Activated naive CD8-positive, alpha-beta T cell (primary cell): ENCODE data around the gene YDJC.
A peak's percentile ranks its signal among the peaks of the same experiment; 100 is the strongest.
"Not testable (repeated sequence)": the region's sequence is repeated elsewhere in the genome, so short reads cannot be mapped to it uniquely, and the experiment has no call there.

Experiments used
- H3K27ac Mint-ChIP-seq: one replicate; pipeline ENCODE4 v1.8.0; 2021; ENCODE audit warnings: mixed read lengths
- H3K27me3 Mint-ChIP-seq: one replicate; pipeline ENCODE4 v1.8.0; 2021; ENCODE audit warnings: mixed read lengths
- H3K36me3 Mint-ChIP-seq: one replicate; pipeline ENCODE4 v1.8.0; 2021; ENCODE audit warnings: mixed read lengths
- H3K4me1 Mint-ChIP-seq: one replicate; pipeline ENCODE4 v1.8.0; 2021; ENCODE audit warnings: low read depth, mixed read lengths
- H3K4me3 Mint-ChIP-seq: one replicate; pipeline ENCODE4 v1.8.0; 2021; ENCODE audit warnings: mild to moderate bottlenecking, mixed read lengths
- H3K9me3 Mint-ChIP-seq: one replicate; pipeline ENCODE4 v1.8.0; 2021; ENCODE audit warnings: low read depth, mixed read lengths

The YDJC gene

DNA sequence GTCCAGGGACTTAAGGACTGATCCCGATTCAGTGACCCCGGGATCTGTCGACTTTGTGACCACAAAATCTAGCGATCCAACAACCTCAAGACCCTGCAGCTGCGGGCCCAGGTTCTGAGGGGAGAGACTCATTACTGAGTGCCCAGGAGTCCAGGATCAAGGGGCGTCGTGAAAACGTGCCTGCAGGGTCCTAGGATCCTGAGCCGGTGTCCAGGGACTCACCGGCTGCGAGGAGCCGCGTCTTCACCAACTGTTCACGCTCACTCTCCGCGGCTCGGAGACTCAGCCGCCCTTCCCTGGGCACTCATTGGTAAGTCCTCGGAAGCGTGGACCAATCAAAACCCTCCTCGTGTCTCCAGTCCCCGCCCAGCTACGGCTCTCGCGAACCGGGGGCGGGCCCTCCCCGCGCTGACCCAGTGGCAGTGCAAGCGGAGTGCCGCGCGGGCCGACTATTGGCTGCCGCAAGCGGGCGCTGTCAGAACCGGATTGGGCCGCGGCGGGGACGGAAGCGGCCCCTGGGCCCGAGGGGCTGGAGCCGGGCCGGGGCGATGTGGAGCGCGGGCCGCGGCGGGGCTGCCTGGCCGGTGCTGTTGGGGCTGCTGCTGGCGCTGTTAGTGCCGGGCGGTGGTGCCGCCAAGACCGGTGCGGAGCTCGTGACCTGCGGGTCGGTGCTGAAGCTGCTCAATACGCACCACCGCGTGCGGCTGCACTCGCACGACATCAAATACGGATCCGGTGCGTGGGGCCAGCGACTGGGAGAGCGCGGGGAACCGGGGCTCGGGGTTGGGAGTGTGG, 12.2 kb upstream of the YDJC start, which contains the start of gene SDF2L1:
SDF2L1 (plus strand) TSS at position 514 of the 795 bp plus-strand sequence; CDS start at position 549, 35 bp downstream.
- Mint-ChIP-seq H3K9me3 (no peaks in the 10 kb centered on the region), H3K4me1 (peaks cover 29% of the 10 kb centered on the region), H3K27me3 (no peaks in the 10 kb centered on the region), H3K27ac (peak within 1 kb of the TSS; percentile 89), H3K36me3 (peaks cover 8% of the 10 kb centered on the region), H3K4me3 (peak within 1 kb of the TSS; percentile 93)

GRCh38 chr22:21641417-21641788, 11.6 kb upstream of the YDJC start:
- H3K4me1 Mint-ChIP-seq, result peaks cover 24% of the 10 kb centered on the region
- H3K4me3 Mint-ChIP-seq, result peak overlapping the region; percentile 93
- H3K27ac Mint-ChIP-seq, result peak overlapping the region; percentile 86
- H3K36me3 Mint-ChIP-seq, result peaks cover 6% of the 10 kb centered on the region
- no peaks in the 10 kb centered on the region for H3K9me3 Mint-ChIP-seq
- no peaks in the 10 kb centered on the region for H3K27me3 Mint-ChIP-seq

- Mint-ChIP-seq H3K27ac (peak overlapping the region; percentile 86), H3K36me3 (peaks cover 5% of the 10 kb centered on the region), H3K9me3 (no peaks in the 10 kb centered on the region), H3K27me3 (no peaks in the 10 kb centered on the region), H3K4me3 (peak overlapping the region; percentile 93), H3K4me1 (peaks cover 21% of the 10 kb centered on the region)
These were observed 11.0 kb upstream of the YDJC start for GRCh38 chr22:21640810-21641209.

GRCh38 chr22:21639359-21639758, 9.5 kb upstream of the YDJC start:
- H3K4me3 Mint-ChIP-seq, result no peak overlapping the region
- H3K4me1 Mint-ChIP-seq, result peaks cover 21% of the 10 kb centered on the region
- H3K9me3 Mint-ChIP-seq, result no peaks in the 10 kb centered on the region
- no peak overlapping the region for H3K27ac Mint-ChIP-seq
- no peaks in the 10 kb centered on the region for H3K27me3 Mint-ChIP-seq
- peaks cover 5% of the 10 kb centered on the region for H3K36me3 Mint-ChIP-seq

DNA sequence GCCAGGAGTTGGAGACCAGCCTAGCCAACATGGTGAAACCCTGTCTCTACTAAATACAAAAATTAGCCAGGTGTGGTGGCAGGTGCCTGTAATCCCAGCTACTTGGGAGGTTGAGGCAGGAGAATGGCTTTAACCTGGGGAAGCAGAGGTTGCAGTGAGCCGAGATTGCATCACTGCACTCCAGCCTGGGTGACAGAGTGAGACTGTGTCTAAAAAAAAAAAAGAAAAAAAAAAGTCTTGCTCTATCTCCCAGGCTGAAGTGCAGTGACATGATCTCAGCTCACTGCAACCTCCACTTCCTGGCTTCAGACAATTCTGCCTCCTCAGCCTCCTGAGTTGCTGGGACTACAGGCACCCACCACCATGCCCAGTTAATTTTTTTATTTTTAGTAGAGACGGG, 7.6 kb upstream of the YDJC start:
- H3K27ac Mint-ChIP-seq, H3K9me3 Mint-ChIP-seq, H3K27me3 Mint-ChIP-seq, H3K4me3 Mint-ChIP-seq, H3K36me3 Mint-ChIP-seq: not testable (repeated sequence)
- H3K4me1 Mint-ChIP-seq, result peaks cover 11% of the 10 kb centered on the region

- no peaks in the 10 kb centered on the region for H3K27me3 Mint-ChIP-seq
- no peak overlapping the region for H3K4me3 Mint-ChIP-seq
- no peaks in the 10 kb centered on the region for H3K9me3 Mint-ChIP-seq
- H3K4me1 Mint-ChIP-seq, result peaks cover 11% of the 10 kb centered on the region
- no peak overlapping the region for H3K27ac Mint-ChIP-seq
- H3K36me3 Mint-ChIP-seq, result no peaks in the 10 kb centered on the region
These were observed 6.9 kb upstream of the YDJC start for GRCh38 chr22:21636629-21637218.

DNA sequence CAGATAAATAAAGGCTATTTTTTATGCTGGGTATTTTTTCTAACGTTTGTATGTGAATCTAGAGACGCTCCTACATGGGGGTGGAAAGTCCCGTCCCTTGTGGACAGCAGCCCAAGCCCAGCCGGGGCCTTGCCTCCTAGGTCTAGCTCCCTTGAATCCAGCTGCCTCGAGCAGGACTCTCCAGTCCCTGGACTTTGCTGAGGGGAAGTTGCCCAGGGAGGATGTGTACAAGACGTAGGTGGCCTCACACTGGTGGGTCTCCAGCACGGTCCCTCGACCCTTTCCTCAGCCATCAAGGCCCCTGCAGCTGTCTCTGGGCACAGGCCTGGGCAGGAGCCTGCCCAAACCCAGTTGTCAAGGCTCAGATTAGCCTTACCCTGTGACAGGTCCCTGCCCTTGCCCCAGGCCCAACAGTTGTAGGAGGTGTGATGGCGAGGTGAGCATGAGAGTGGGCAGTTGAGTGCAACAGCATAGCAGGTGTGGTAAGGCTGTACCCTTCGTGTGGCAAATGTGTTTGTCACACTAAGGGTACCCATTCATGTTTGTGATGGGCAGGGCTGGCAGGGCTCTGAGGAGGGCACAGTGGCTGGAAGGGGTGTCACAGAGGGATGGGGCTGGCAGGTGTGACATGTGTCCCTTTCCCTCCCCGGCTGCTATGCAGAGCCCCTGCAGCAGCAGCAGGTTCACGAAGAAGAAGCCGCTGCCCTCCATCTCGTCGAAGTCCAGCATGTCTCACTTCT, 6.1 kb upstream of the YDJC start:
- Mint-ChIP-seq H3K27me3 (no peaks in the 10 kb centered on the region), H3K9me3 (no peaks in the 10 kb centered on the region), H3K27ac (no peak overlapping the region), H3K4me3 (no peak overlapping the region), H3K4me1 (peaks cover 6% of the 10 kb centered on the region), H3K36me3 (no peaks in the 10 kb centered on the region)

DNA sequence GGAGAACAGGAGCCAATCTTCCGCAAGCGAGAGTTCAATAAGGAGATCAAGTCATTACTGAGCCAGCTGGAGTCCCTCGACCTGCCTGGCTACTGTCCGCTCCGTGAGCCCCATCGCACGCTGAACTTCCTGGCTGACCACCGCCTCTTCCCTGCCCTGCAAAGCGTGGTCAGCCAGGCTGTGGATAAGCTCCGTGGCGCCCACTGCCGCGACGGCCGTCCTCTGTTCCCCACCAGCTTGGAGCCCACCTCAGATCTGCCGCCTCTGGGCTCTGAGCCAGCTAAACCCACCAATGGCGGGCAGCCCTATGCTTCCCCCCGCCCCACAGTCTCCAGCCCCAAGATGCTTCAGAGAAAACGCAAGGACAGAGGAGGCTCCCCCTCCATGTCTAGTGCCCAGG, 5.0 kb upstream of the YDJC start:
- Mint-ChIP-seq H3K4me1 (peaks cover 11% of the 10 kb centered on the region), H3K36me3 (no peaks in the 10 kb centered on the region), H3K9me3 (no peaks in the 10 kb centered on the region), H3K27ac (no peak overlapping the region), H3K4me3 (no peak overlapping the region), H3K27me3 (no peaks in the 10 kb centered on the region)

- Mint-ChIP-seq H3K4me1 (peaks cover 14% of the 10 kb centered on the region), H3K9me3 (no peaks in the 10 kb centered on the region), H3K4me3 (no peak overlapping the region), H3K27ac (no peak overlapping the region), H3K27me3 (no peaks in the 10 kb centered on the region), H3K36me3 (no peaks in the 10 kb centered on the region)
These were observed 4.3 kb upstream of the YDJC start for GRCh38 chr22:21634081-21634480.

DNA sequence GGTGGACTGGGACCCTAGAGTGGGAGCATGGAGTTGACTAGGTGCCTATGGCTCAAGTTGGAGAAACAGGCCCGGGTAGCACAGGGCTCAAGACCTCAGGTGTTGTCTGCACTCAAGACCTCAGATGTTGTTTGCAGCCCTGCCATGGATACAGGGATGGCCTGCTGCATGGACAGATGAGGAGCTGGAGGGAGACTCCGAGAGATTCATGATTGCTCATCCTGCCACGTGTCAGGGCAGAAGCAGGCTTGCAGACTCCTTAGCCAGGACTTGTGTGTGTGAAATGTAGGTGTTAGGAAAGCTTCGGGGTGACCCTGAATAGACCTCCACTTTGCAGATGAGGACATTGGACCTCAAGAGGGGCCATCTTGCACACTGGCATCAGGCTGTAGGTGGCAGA, 3.7 kb upstream of the YDJC start:
- H3K27ac Mint-ChIP-seq, result no peak overlapping the region
- H3K4me1 Mint-ChIP-seq, result peaks cover 14% of the 10 kb centered on the region
- H3K4me3 Mint-ChIP-seq, result no peak overlapping the region
- no peaks in the 10 kb centered on the region for H3K36me3 Mint-ChIP-seq
- H3K27me3 Mint-ChIP-seq, result no peaks in the 10 kb centered on the region
- no peaks in the 10 kb centered on the region for H3K9me3 Mint-ChIP-seq

- Mint-ChIP-seq H3K4me3 (no peak overlapping the region), H3K9me3 (no peaks in the 10 kb centered on the region), H3K4me1 (peaks cover 19% of the 10 kb centered on the region), H3K27me3 (no peaks in the 10 kb centered on the region), H3K36me3 (peaks cover 2% of the 10 kb centered on the region), H3K27ac (no peak overlapping the region)
These were observed 3.1 kb upstream of the YDJC start for GRCh38 chr22:21632931-21633330.

GRCh38 chr22:21632237-21632895, 2.5 kb upstream of the YDJC start, which contains the start of gene CCDC116:
TSS of gene CCDC116 (plus strand) at chr22:21632760. CDS start at chr22:21633182, 422 bp downstream.
- Mint-ChIP-seq H3K4me1 (peaks cover 25% of the 10 kb centered on the region), H3K27ac (peak within 1 kb of the TSS; percentile 34), H3K27me3 (no peaks in the 10 kb centered on the region), H3K4me3 (no peak within 1 kb of the TSS), H3K9me3 (no peaks in the 10 kb centered on the region), H3K36me3 (peaks cover 4% of the 10 kb centered on the region)

DNA sequence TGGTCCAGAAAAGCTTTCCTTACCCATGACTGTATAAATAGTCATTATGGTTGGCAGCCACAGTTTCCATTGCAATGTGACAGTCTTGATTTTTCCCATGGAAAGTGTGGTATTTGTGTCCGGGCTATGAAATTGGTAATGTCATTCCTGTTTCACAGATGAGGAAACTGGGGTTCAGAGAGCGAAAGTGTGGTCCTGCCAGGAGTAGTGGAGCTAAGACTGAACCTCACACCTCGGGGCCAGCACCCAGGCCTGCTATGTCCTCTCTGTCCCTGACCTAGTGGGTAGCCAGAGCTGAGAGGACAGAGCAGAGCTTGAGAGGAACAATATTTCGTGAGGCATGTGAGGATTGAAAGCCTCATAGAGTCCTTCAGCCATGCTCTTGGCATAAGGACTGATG, 1.2 kb upstream of the YDJC start:
- Mint-ChIP-seq H3K36me3 (peaks cover 4% of the 10 kb centered on the region), H3K4me1 (peaks cover 35% of the 10 kb centered on the region), H3K27me3 (no peaks in the 10 kb centered on the region), H3K4me3 (peak overlapping the region; percentile 68), H3K9me3 (no peaks in the 10 kb centered on the region), H3K27ac (no peak overlapping the region)

DNA sequence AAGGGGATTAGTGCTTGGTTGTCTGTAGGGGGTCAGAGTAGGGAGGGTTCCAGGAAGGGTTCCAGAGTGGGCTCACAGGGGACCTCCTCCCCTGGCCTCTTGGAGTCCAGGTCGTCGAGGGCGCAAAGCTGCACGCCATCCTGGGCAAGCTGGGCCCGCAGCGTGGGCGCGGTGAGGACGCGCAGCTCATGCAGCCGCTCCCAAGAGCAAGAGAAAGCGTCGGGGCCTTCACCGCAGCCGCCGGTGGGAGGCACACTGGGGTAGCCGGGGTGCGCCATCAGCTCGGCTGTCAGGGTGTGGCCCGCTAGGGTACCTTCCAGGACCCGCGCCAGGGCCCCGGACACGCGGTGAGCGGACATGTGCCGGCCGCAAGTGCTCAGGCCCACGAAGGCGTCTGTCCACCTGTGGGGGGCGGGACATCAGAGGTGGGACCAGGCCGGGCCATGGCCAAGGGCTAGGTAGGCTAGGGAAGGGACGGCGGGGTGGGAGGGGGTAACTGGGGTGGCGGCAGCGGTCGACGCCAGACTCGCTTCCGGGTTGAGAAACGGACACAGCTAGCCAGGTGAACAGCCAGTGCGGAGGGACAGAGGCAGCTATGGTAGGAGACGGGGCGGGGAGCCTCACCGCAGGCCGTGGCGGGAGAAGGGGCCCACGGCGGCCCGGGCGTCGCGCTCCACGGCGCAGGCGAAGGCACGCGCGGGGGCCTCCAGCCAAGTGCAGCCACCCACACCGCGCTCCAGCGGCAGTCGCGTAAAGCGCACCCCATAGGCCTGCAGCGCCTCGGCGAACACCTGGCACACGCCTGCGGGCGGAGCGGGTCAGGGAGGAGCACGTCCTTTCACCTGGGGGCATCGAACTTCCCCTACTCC, 1.2 kb downstream of the YDJC start:
- Mint-ChIP-seq H3K27ac (peak overlapping the region; percentile 93), H3K9me3 (no peaks in the 10 kb centered on the region), H3K36me3 (peaks cover 4% of the 10 kb centered on the region), H3K4me1 (peaks cover 41% of the 10 kb centered on the region), H3K4me3 (peak overlapping the region; percentile 93), H3K27me3 (no peaks in the 10 kb centered on the region)
